ENCODE measurements around the gene UBE2H. TPM values are rescaled to one million over a fixed set of nuclear protein-coding genes. Genes with fewer than 3 reads are reported as not detected.
"Not testable (repeated sequence)": the region's sequence is repeated elsewhere in the genome, so short reads cannot be mapped to it uniquely, and the experiment has no call there.

Gene UBE2H
- total RNA-seq, 2 donors from 2014 or later: 72.6 to 81.8 TPM

GRCh38 chr7:129902788-129903422, 49.9 kb downstream of the UBE2H start:
- Histone ChIP-seq H3K4me1 (peaks cover 0 to 58% of the 10 kb centered on the region in 2 donors), H3K36me3 (no peaks in the 10 kb centered on the region), H3K9me3 (no peaks in the 10 kb centered on the region), H3K27me3 (no peaks in the 10 kb centered on the region), H3K4me3 (no peak overlapping the region), H3K27ac (no peak overlapping the region)
- no peak for DNase-seq (ENCODE audit: low spot score)
- no peak for TF ChIP-seq CTCF (IDR thresholded peaks at IDR 0.05)

- no peaks in the 10 kb centered on the region for H3K27me3 ChIP-seq
- no peak overlapping the region for H3K27ac ChIP-seq
- DNase-seq (ENCODE audit: low spot score): no peak
- no peak for TF ChIP-seq CTCF (IDR thresholded peaks at IDR 0.05)
- peaks cover 0 to 32% of the 10 kb centered on the region in 2 donors for H3K4me1 ChIP-seq
- H3K4me3 ChIP-seq: no peak overlapping the region
- no peaks in the 10 kb centered on the region for H3K9me3 ChIP-seq
- no peaks in the 10 kb centered on the region for H3K36me3 ChIP-seq
Observed at GRCh38 chr7:129898502-129899160, 54.1 kb downstream of the UBE2H start.

GRCh38 chr7:129898007-129898406, 54.8 kb downstream of the UBE2H start:
- no peak for DNase-seq (ENCODE audit: low spot score)
- Histone ChIP-seq H3K4me3 (no peak overlapping the region), H3K9me3 (no peaks in the 10 kb centered on the region), H3K36me3 (no peaks in the 10 kb centered on the region), H3K27ac (no peak overlapping the region), H3K4me1 (peaks cover 0 to 30% of the 10 kb centered on the region in 2 donors), H3K27me3 (no peaks in the 10 kb centered on the region)
- no peak for TF ChIP-seq CTCF (IDR thresholded peaks at IDR 0.05)

- no peak for TF ChIP-seq CTCF (IDR thresholded peaks at IDR 0.05)
- Histone ChIP-seq H3K27ac (no peak overlapping the region), H3K36me3 (no peaks in the 10 kb centered on the region), H3K4me3 (no peak overlapping the region), H3K4me1 (peaks cover 0 to 26% of the 10 kb centered on the region in 2 donors), H3K9me3 (no peaks in the 10 kb centered on the region), H3K27me3 (no peaks in the 10 kb centered on the region)
- no peak for DNase-seq (ENCODE audit: low spot score)
Observed at GRCh38 chr7:129896568-129897382, 56.0 kb downstream of the UBE2H start.

- not testable (repeated sequence) for DNase-seq (ENCODE audit: low spot score); H3K36me3 ChIP-seq
- H3K4me1 ChIP-seq: peaks cover 0 to 32% of the 10 kb centered on the region in 2 donors
Observed at GRCh38 chr7:129894184-129894583, 58.6 kb downstream of the UBE2H start.

GRCh38 chr7:129890090-129890489, 62.7 kb downstream of the UBE2H start:
- Histone ChIP-seq H3K9me3 (no peaks in the 10 kb centered on the region), H3K4me1 (peaks cover 0 to 20% of the 10 kb centered on the region in 2 donors), H3K36me3 (no peaks in the 10 kb centered on the region), H3K27me3 (no peaks in the 10 kb centered on the region), H3K27ac (no peak overlapping the region), H3K4me3 (no peak overlapping the region)
- no peak for TF ChIP-seq CTCF (IDR thresholded peaks at IDR 0.05)
- DNase-seq (ENCODE audit: low spot score): no peak

More at GRCh38 chr7:129894184-129894583, 58.6 kb downstream of the UBE2H start:
- H3K27me3 ChIP-seq, H3K27ac ChIP-seq, H3K9me3 ChIP-seq, H3K4me3 ChIP-seq: not testable (repeated sequence)

All from right atrium auricular region (tissue), 2 donors.